GM12878 (cell line): Measurements from ENCODE around the gene SLC17A7. TPM values are rescaled to one million over a fixed set of nuclear protein-coding genes. Genes with fewer than 3 reads are reported as not detected.

Source experiments
- BACH1 ChIP-seq: fragments of 450-650 bp; IDR thresholded peaks from 2 replicates; pipeline ENCODE4 v1.6.1; 2017; ENCODE audit warnings: mild to moderate bottlenecking, borderline replicate concordance
- BRCA1 ChIP-seq: IDR thresholded peaks from 2 replicates; pipeline ENCODE4 v1.6.1; 2011; ENCODE audit warnings: low read depth, low read length, improper control_type of control experiment
- CHD1 ChIP-seq: IDR thresholded peaks from 2 replicates; pipeline ENCODE4 v1.6.1; 2012; ENCODE audit warnings: low read depth, low read length, improper control_type of control experiment
- EZH2 ChIP-seq: IDR thresholded peaks from 2 replicates; pipeline ENCODE4 v1.6.1; 2012; ENCODE audit warnings: low read depth, mild to moderate bottlenecking, control low read depth, inconsistent platforms, low read length, borderline replicate concordance; ENCODE audit not compliant: control insufficient read depth
- FOXK2 ChIP-seq: fragments of 450-650 bp; IDR thresholded peaks from 2 replicates; pipeline ENCODE4 v1.6.1; 2017; ENCODE audit warnings: mild to moderate bottlenecking, moderate library complexity
- HCFC1 ChIP-seq: fragments of 150-350 bp; IDR thresholded peaks from 2 replicates; pipeline ENCODE4 v1.6.1; 2014; ENCODE audit warnings: low read length
- HDAC2 ChIP-seq: fragments of 200-600 bp; sonication (generic); IDR thresholded peaks from 2 replicates; pipeline ENCODE4 v1.6.1; 2017
- IRF4 ChIP-seq: IDR thresholded peaks from 2 replicates; pipeline ENCODE4 v1.6.1; 2011; ENCODE audit warnings: low read depth, low read length
- MAX ChIP-seq: IDR thresholded peaks from 2 replicates; pipeline ENCODE4 v1.6.1; 2012; ENCODE audit warnings: low read depth, low read length, improper control_type of control experiment
- NR2F1 ChIP-seq: fragments of 450-650 bp; conservative IDR thresholded peaks from 2 replicates; pipeline ENCODE4 v1.6.1; 2017; ENCODE audit warnings: mild to moderate bottlenecking
- NRF1 ChIP-seq: conservative IDR thresholded peaks from 2 replicates; pipeline ENCODE4 v1.6.1; 2011; ENCODE audit warnings: mild to moderate bottlenecking, low read depth, low read length, improper control_type of control experiment
- RCOR1 ChIP-seq: conservative IDR thresholded peaks from 2 replicates; pipeline ENCODE4 v1.6.1; 2012; ENCODE audit warnings: low read depth, low read length, improper control_type of control experiment
- RELA ChIP-seq: fragments of 450-650 bp; IDR thresholded peaks from 2 replicates; pipeline ENCODE4 v1.8.0; 2014; ENCODE audit warnings: borderline replicate concordance; ENCODE audit not compliant: partially characterized antibody
- SMARCA5 ChIP-seq: fragments of 450-650 bp; IDR thresholded peaks from 2 replicates; pipeline ENCODE4 v1.6.1; 2017; ENCODE audit warnings: mild to moderate bottlenecking
- SREBF2 ChIP-seq: IDR thresholded peaks from 2 replicates; pipeline ENCODE4 v1.6.1; 2012; ENCODE audit warnings: mild to moderate bottlenecking, low read length
- STAT3 ChIP-seq: IDR thresholded peaks from 2 replicates; pipeline ENCODE4 v1.6.1; 2011; ENCODE audit warnings: low read depth, low read length, improper control_type of control experiment
- SUPT20H ChIP-seq: IDR thresholded peaks from 2 replicates; pipeline ENCODE4 v1.6.1; 2011; ENCODE audit warnings: low read depth, mild to moderate bottlenecking, low read length, moderate library complexity, borderline replicate concordance; ENCODE audit not compliant: control insufficient read depth
- YBX1 ChIP-seq: fragments of 450-650 bp; IDR thresholded peaks from 2 replicates; pipeline ENCODE4 v1.6.1; 2016; ENCODE audit warnings: antibody characterized with exemption
- ZBED1 ChIP-seq: IDR thresholded peaks from 2 replicates; pipeline ENCODE4 v1.6.1; 2016; ENCODE audit warnings: borderline replicate concordance
- ZBTB40 ChIP-seq: fragments of 450-650 bp; IDR thresholded peaks from 2 replicates; pipeline ENCODE4 v1.6.1; 2016; ENCODE audit warnings: mild to moderate bottlenecking, moderate library complexity, borderline replicate concordance
- ZNF217 ChIP-seq: fragments of 450-650 bp; IDR thresholded peaks from 2 replicates; pipeline ENCODE4 v1.6.1; 2017; ENCODE audit warnings: antibody characterized with exemption, mild to moderate bottlenecking
- polyA plus RNA-seq, 11 experiments: library from polyadenylated mRNA; depleted of rRNA in 4 of 11; unstranded in 6 of 11; stranded (reverse) in 5 of 11; fragments of >200 nt; fragmentation: Nextera tagmentation in 4 of 11; fragmentation: Illumina TruSeq in 1 of 11; extraction: Ambion mirVana in 4 of 11; extraction: Trizol in 1 of 11; gene quantifications; 1 replicate in 1 of 11; 2 replicates in 10 of 11; pipeline versions ENCODE4 v1.2.1 to v1.2.3, GENCODE V29; 2011 to 2016; ENCODE audit warnings: inconsistent platforms in 2 of 11, missing spikeins in 2 of 11, low read depth in 1 of 11
- total RNA-seq, 4 experiments: library from RNA; depleted of rRNA in 3 of 4; stranded (reverse); fragments of >200 nt in 3 of 4; fragmentation: Illumina TruSeq in 1 of 4; extraction: Trizol in 1 of 4; gene quantifications; 2 replicates each; pipeline versions ENCODE4 v1.2.1 to v1.2.3, GENCODE V29; 2013 to 2021
- TF ChIP-seq, protein P1 (sequence below): IDR thresholded peaks from 2 replicates; pipeline ENCODE4 v1.6.1; 2012; ENCODE audit warnings: mild to moderate bottlenecking, low read depth, low read length
- TF ChIP-seq, protein P2 (sequence below): fragments of 450-650 bp; IDR thresholded peaks from 2 replicates; pipeline ENCODE4 v1.6.1; 2017; ENCODE audit warnings: low read depth, mild to moderate bottlenecking, moderate library complexity

The SLC17A7 gene
- total and polyA plus RNA-seq, 10 of the 15 experiments (the other 5 are each of a cell fraction or from before 2014, with no cell fraction given): 0.03 to 0.24 (median 0.06) TPM; not detected in 6

- TF ChIP-seq ZBTB40: no peak
- TF ChIP-seq SUPT20H: no peak
- no peak for TF ChIP-seq RCOR1
- TF ChIP-seq FOXK2: no peak
- peak; percentile 52; the same call in 1 of the 2 replicates for TF ChIP-seq NR2F1
- TF ChIP-seq ZNF217: no peak
- no peak for TF ChIP-seq ZBED1
- TF ChIP-seq, protein P1, sequence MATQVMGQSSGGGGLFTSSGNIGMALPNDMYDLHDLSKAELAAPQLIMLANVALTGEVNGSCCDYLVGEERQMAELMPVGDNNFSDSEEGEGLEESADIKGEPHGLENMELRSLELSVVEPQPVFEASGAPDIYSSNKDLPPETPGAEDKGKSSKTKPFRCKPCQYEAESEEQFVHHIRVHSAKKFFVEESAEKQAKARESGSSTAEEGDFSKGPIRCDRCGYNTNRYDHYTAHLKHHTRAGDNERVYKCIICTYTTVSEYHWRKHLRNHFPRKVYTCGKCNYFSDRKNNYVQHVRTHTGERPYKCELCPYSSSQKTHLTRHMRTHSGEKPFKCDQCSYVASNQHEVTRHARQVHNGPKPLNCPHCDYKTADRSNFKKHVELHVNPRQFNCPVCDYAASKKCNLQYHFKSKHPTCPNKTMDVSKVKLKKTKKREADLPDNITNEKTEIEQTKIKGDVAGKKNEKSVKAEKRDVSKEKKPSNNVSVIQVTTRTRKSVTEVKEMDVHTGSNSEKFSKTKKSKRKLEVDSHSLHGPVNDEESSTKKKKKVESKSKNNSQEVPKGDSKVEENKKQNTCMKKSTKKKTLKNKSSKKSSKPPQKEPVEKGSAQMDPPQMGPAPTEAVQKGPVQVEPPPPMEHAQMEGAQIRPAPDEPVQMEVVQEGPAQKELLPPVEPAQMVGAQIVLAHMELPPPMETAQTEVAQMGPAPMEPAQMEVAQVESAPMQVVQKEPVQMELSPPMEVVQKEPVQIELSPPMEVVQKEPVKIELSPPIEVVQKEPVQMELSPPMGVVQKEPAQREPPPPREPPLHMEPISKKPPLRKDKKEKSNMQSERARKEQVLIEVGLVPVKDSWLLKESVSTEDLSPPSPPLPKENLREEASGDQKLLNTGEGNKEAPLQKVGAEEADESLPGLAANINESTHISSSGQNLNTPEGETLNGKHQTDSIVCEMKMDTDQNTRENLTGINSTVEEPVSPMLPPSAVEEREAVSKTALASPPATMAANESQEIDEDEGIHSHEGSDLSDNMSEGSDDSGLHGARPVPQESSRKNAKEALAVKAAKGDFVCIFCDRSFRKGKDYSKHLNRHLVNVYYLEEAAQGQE: no peak
- TF ChIP-seq, protein P2, sequence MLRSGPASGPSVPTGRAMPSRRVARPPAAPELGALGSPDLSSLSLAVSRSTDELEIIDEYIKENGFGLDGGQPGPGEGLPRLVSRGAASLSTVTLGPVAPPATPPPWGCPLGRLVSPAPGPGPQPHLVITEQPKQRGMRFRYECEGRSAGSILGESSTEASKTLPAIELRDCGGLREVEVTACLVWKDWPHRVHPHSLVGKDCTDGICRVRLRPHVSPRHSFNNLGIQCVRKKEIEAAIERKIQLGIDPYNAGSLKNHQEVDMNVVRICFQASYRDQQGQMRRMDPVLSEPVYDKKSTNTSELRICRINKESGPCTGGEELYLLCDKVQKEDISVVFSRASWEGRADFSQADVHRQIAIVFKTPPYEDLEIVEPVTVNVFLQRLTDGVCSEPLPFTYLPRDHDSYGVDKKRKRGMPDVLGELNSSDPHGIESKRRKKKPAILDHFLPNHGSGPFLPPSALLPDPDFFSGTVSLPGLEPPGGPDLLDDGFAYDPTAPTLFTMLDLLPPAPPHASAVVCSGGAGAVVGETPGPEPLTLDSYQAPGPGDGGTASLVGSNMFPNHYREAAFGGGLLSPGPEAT: peak; percentile 82
- 0 out of 2 replicates have a peak, but pooled peaks have one; percentile 44 for TF ChIP-seq CHD1
- TF ChIP-seq EZH2: no peak
- TF ChIP-seq IRF4: no peak
- peak; percentile 60 for TF ChIP-seq HCFC1
- no peak for TF ChIP-seq HDAC2
- TF ChIP-seq STAT3: no peak
- peak; percentile 88 for TF ChIP-seq NRF1
- TF ChIP-seq MAX: 0 out of 2 replicates have a peak, but pooled peaks have one; percentile 57
- peak; percentile 43 for TF ChIP-seq RELA
- peak; percentile 72; the same call in 1 of the 2 replicates for TF ChIP-seq BACH1
- TF ChIP-seq YBX1: no peak
- 0 out of 2 replicates have a peak, but pooled peaks have one; percentile 6 for TF ChIP-seq SMARCA5
- no peak for TF ChIP-seq SREBF2
- peak; percentile 57; the same call in 1 of the 2 replicates for TF ChIP-seq BRCA1
Observed at GRCh38 chr19:49453013-49453756, 11.9 kb upstream of the SLC17A7 start, which contains the start of gene ALDH16A1 (continued).
